GM19468 (cell line): ENCODE data around the gene NRG3.

Experiments used
- ATAC-seq: cut with Tn5 transposase; IDR thresholded peaks from one replicate; pipeline ENCODE4 v1.9.1; 2021; ENCODE audit warnings: mild to moderate bottlenecking, moderate library complexity, moderate number of reproducible peaks; ENCODE audit not compliant: unreplicated experiment; ENCODE audit errors: extremely low read depth

The NRG3 gene

DNA sequence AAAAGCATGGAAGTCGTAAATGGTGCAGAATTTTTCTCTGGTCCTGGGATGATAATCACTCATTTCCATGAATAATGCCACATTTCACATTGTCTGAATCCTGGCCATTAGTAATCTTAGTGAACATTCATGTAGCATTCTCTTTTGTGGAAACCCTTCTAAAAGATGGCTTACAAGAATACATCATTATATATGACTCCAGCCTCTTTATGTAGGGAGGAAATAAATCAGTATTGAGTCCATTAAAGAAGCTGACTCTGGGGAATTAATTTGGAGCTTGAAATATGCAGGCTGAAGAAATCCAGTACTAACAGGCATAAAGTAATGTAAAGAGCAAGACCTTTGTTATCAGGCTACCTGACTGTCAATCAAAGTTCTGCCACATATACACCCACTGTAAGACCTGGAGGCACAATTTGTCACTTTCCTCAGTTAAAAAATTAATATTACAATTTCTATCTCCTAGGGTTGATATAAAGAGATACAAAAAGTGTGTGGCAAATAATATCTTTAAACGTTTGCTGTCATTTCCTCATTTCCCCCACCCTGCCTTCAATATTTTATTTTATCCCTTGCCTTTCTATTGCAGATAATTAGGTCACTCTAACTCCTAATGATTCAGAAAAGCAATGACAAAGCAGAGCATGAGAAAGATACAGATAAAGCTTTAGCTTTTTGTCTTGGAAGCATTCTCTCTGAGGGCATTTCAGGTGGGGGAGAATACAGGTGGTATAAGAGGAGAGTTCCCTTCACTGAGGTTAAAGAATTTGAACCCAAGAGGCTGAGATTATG lies 1142.3 kb downstream of the NRG3 start:
- ATAC-seq, result no peak

DNA sequence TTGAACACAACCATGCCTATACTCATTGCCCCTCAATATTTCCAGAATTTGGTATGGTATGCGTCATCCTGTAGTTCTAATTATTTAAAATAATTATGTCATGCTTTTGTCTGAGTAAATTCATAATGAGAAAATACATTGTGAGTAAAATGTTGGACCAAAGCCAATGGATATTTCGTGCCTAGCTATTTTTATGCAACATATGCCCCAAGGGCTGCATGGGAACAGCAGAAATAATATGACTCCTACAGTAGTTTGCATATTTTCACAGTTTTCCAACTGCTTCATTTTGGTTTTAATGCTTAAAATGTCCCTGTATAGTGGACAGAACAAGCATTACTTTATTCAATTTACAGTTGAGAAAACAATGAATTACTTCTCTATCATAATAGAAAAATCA lies 1148.7 kb downstream of the NRG3 start:
- no peak for ATAC-seq
